MG63 (cell line): ENCODE results near the gene FKBP14. TPM values are rescaled to one million over a fixed set of nuclear protein-coding genes. Genes with fewer than 3 reads are reported as not detected.
"Not testable (repeated sequence)": the region's sequence is repeated elsewhere in the genome, so short reads cannot be mapped to it uniquely, and the experiment has no call there.

ENCODE experiments used
- DNase-seq: peaks from one replicate; pipeline ENCODE4 v3.0.0-alpha.2; 2020
- H3K27me3 ChIP-seq: fragments of 250-450 bp; sonication (Bioruptor Pico); 2 replicates; pipeline ENCODE4 v1.5.1; 2020; ENCODE audit warnings: mild to moderate bottlenecking, moderate library complexity
- H3K36me3 ChIP-seq: fragments of 250-450 bp; sonication (Bioruptor Pico); 2 replicates; pipeline ENCODE4 v1.5.1; 2020; ENCODE audit warnings: mild to moderate bottlenecking, moderate library complexity
- H3K4me3 ChIP-seq: fragments of 250-450 bp; sonication (Bioruptor Pico); 2 replicates; pipeline ENCODE4 v1.5.1; 2020; ENCODE audit warnings: mild to moderate bottlenecking, moderate library complexity
- H3K9me3 ChIP-seq: fragments of 250-450 bp; sonication (Bioruptor Pico); 2 replicates; pipeline ENCODE4 v1.5.1; 2020; ENCODE audit warnings: mild to moderate bottlenecking, moderate library complexity
- total RNA-seq: library from RNA; depleted of rRNA; stranded (reverse); fragments of >200 nt; shearing (Covaris generic); gene quantifications from 2 replicates; pipeline ENCODE4 v1.2.3, GENCODE V29; 2014; ENCODE audit warnings: low replicate concordance

The FKBP14 gene
- total RNA-seq, 1 experiment from 2014 or later = 8.1 TPM

DNA sequence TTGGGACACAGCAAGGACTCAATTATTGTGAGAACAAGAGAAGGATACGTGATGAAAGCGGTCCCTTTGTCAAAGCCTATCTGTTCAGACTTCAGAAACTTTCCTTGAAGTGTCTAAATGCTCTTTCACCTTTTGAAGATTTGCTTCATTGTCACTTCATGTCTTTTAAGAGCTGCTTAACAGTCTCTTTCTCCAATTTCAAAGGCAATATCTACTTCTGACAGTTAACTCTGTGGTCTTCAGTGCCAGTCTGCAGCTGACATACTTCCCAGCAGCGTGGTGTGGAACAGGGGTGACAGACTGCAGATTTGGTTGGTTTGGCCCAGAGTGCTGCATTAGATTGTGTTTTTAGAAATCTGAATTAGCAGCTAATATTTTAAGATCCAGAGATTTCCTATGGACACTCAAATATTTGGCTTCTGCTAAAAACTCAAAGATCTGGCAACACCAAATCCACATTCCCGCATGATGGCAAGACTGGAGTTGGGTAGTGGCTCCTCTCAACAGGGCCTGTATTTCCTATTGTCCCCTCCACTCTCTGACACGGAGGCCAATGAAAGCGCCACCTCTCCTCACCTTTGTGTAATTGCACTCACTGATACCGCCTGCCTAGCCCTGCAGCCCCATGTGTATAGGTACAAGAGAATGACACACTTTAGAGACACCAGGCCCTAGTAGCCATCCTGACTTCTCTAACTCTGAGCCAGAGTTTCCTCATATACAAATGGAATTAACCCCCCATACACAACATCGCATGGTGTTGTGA, 48.4 kb downstream of the FKBP14 start:
- Histone ChIP-seq H3K27me3 (no peaks in the 10 kb centered on the region), H3K9me3 (no peaks in the 10 kb centered on the region), H3K4me3 (no peak overlapping the region), H3K36me3 (peaks cover 6% of the 10 kb centered on the region; the same call in 1 of the 2 replicates)
- no peak for DNase-seq

DNA sequence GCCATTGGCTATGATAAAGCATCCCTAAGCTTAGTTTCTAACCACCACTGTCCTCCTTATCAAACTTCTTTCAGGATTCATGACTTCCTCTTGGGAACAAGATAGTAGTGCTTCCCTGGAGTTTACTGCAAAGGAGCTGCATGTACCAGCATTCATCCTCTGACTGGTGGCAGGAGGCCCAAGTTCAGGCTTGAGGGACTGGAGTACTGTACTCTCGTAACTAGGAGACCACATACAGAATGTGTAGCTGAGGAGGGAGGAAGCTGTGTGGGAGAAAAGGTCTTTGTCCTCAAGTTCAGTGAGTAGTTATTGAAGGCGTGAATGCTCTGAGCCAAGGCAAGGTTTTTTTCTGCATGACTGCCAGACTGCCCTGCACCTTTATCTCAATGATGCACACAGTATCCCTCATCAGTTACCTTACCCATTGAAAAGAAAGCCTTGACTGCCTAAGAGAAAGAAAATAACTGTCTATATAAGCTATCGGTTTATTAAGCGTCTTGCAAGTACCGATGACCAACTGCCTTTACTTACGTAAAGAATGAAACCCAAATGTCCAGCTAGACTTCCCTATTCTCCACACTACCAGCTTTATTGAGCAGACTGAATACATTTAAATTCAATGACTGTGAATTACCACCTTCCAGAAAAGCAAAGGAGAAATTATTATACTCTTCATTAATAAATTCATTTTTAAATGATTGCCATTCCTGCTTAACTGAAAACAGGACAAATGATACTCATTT, 49.7 kb downstream of the FKBP14 start:
- Histone ChIP-seq H3K36me3 (peaks cover 6% of the 10 kb centered on the region; the same call in 1 of the 2 replicates), H3K4me3 (no peak overlapping the region), H3K27me3 (no peaks in the 10 kb centered on the region), H3K9me3 (no peaks in the 10 kb centered on the region)
- no peak for DNase-seq

DNA sequence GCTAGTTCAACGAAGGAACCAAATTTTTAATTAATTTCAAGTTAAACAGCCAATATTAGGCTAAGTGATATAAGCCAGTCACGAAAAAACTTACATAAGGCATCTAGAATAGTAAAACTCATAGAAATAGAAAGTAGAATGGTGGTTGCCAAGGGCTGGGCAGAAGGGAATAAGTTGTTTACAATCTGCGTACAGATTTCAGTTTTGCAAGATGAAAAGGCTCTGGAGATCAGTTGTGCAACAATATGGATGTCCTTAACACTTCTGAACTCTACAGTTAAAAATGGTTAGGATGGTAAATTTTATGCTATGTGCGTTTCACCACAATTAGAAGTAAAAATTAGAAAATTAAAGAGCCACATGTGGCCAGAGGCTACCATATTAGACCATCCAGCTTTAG, 50.2 kb downstream of the FKBP14 start:
- Histone ChIP-seq H3K9me3 (no peaks in the 10 kb centered on the region), H3K4me3 (no peak overlapping the region), H3K27me3 (no peaks in the 10 kb centered on the region), H3K36me3 (peaks cover 6% of the 10 kb centered on the region; the same call in 1 of the 2 replicates)
- DNase-seq = no peak

DNA sequence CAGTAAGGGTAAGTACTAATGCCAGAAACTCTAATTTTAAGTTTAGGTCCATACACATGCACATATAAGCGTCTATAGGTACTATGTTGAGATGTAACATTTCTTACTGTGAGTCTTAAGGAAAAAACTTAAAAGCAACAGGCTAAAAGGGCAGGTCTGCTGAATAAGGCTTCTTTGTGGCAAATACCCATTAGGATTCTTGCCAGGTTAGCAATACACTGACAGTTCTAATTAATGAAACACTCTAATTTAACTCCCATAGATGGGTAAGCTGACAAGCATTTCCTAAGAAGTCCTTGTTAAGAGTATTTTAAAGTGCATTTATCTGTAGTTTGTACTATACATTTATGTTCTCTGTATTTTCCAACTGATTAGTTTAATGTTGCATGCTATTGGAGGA, 50.9 kb downstream of the FKBP14 start:
- H3K4me3 ChIP-seq = no peak overlapping the region

DNA sequence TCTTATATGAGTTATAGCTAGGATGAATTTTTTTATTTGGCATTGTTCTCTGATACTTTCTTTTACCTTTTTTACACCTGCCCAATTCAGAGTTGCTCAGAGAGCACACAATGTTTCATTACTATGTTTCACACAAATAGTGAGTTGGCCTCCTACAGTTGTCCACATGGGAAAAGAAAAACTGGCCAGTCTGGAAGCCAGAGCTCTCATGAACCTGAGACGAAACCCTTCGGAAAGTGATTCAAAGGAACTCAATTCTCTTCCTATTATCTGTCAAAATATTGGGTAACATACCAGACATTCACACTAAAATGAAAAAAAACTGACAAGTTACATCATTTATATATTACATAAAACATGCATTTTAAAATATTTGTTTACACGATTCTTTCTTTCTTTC, 52.2 kb downstream of the FKBP14 start:
- no peak for DNase-seq
- Histone ChIP-seq H3K36me3 (peaks cover under 1% of the 10 kb centered on the region; the same call in 1 of the 2 replicates), H3K4me3 (no peak overlapping the region)

More for the DNA sequence above, 50.9 kb downstream of the FKBP14 start:
- no peak for DNase-seq
- Histone ChIP-seq H3K36me3 (peaks cover 6% of the 10 kb centered on the region; the same call in 1 of the 2 replicates), H3K27me3 (no peaks in the 10 kb centered on the region), H3K9me3 (no peaks in the 10 kb centered on the region)

DNA sequence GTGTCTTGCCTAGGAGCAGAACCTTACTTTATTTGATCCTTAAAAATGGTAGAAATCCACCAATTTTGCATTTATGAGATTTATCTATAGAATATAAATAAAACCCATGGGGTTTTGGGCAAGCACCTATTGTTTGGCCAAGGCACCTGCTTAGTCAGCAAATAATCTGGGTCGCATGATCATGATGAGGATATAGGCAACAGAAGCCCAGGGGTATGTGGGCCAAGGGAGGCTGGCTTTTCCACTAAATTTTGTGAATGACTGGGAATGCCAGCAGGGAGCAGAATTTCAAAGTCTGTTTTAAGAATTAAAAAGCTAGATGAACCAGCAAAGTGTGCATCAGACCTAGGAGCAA, 54.2 kb downstream of the FKBP14 start:
- Histone ChIP-seq H3K9me3 (no peaks in the 10 kb centered on the region), H3K36me3 (peaks cover 7% of the 10 kb centered on the region; the same call in 1 of the 2 replicates), H3K27me3 (no peaks in the 10 kb centered on the region), H3K4me3 (no peak overlapping the region)
- DNase-seq = no peak

More for the DNA sequence above, 52.2 kb downstream of the FKBP14 start:
- H3K9me3 ChIP-seq = no peaks in the 10 kb centered on the region
- H3K27me3 ChIP-seq = no peaks in the 10 kb centered on the region

DNA sequence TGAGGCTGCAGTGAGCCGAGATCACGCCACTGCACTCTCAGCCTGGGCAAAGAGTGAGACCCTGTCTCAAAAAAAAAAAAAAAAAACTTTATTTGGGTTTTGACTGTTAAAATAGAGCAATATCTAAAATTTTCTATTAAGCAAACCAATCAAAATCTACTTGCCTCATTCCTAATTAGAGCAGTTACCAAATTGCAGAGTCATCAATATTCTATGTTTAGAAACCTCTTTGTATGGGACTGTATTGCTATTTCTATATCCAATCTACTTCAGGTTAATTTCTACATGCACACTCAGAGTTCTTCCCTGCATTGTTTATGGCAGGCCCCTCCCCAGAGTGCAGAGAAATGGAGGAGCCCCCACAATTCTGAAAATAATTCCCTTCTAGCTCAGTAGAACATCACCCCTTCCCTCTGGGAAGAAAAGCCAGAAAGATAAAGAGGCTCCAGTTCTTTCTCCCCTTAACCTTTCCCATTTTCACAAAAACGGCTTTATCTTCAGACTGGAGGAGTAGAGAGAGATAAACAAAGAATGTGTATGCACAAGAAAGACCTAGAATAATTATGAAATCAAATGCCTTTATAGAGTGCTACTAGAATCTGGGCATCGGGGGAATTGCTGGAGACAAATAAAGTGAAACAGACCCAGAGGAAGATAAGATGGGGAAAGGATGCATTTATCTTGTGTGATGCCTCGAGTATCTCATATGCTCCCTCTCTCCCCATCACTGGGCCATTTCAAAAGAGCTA, 54.8 kb downstream of the FKBP14 start:
- DNase-seq = no peak
- no peaks in the 10 kb centered on the region for H3K9me3 ChIP-seq
- no peaks in the 10 kb centered on the region for H3K27me3 ChIP-seq
- peaks cover 7% of the 10 kb centered on the region; the same call in 1 of the 2 replicates for H3K36me3 ChIP-seq
- H3K4me3 ChIP-seq = no peak overlapping the region

DNA sequence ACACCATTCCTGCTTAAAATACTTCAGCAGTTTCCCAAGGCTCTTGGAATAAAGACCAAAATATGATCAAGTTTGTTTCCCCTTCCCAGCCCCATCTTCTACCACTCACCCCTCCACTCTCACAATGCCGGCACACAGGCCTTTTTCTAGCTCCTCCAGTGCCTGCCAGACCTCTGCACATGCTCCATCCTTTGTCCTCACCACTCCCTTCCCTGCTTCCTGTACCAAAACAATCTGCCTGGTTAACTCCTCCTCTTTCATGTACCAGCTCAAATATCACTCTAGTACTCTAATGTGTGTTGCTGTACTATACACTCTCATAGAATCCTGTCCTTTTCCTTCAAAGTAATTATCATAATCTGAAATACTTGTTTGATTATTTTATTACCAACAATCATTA, 56.3 kb downstream of the FKBP14 start:
- H3K36me3 ChIP-seq = peaks cover 7% of the 10 kb centered on the region; the same call in 1 of the 2 replicates
- no peaks in the 10 kb centered on the region for H3K27me3 ChIP-seq
- no peak for DNase-seq
- no peak overlapping the region for H3K4me3 ChIP-seq
- H3K9me3 ChIP-seq = no peaks in the 10 kb centered on the region

DNA sequence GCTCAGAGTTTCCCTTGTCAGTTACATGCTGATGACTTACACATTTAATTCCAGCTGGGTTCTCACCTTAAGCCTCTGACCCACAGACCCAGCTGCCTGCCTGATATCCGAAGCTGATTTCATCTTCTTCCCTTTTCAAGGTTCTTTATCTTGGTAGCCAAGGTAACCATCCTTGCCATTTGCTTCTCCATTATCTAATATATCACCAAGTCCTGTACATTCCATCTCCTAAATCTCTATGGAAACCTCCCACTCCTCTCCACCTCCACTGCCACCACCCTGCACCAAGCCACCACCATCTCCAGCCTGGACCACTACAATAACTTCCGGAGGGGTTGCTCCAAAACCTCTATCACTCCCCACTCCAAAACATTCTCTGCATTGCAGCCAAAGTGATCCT, 56.8 kb downstream of the FKBP14 start:
- Histone ChIP-seq H3K4me3 (no peak overlapping the region), H3K9me3 (no peaks in the 10 kb centered on the region), H3K27me3 (no peaks in the 10 kb centered on the region), H3K36me3 (peaks cover 7% of the 10 kb centered on the region; the same call in 1 of the 2 replicates)
- no peak for DNase-seq

DNA sequence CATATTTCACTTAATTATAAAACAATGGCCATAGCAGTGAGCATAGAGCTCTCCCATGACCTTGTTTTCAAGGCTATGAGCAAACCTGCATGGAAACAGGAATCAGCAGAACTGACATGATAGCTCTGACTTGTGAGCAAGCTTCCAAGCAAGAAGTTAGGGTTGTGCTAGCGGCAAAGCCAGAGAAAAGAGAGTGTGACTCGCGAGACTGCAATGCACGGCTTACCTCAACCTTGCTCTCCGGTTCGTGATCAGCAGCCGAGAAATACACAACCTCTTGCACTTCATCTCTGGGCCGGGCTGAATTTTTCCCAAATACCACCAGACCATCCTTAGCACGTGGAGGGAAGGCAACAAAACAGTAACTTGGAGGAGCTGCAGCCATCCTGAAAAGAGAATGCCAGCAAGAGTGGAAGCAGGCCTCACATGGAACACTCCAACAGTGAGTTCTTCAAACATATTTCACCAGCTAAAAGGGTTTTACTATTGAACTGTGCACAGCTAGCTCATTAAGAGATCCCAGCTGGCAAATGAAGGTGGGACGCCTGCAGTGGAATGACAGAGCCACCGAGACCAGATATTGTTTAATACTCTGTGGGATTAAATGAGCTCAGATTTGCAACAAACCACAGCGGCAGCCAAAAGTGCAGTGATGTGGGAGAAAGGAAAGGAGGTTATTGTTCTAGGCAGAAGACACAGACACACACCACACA, 57.7 kb downstream of the FKBP14 start:
- Histone ChIP-seq H3K27me3 (no peaks in the 10 kb centered on the region), H3K9me3 (no peaks in the 10 kb centered on the region), H3K36me3 (peaks cover 7% of the 10 kb centered on the region; the same call in 1 of the 2 replicates), H3K4me3 (no peak overlapping the region)
- no peak for DNase-seq

DNA sequence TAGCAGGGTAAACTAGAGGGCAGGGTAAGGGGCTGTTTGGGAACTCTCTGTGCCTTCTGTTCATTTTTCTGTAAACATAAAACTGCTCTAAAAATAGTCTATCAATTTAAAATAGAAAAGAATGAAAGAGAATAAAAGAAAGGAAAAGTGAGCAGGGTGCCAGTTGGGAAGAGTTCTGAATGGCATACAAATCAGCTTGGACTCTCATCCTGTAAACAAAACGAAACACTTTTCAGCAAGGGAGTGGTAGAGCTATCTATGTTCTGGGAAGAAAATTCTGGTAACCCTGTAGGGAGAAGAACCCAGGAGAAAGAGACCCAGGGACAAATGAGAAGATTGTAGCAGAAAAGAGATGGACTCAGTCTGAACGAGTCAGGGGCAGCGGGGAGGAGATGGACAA, 61.5 kb downstream of the FKBP14 start:
- H3K27me3 ChIP-seq = no peaks in the 10 kb centered on the region
- peaks cover 7% of the 10 kb centered on the region; the same call in 1 of the 2 replicates for H3K36me3 ChIP-seq
- no peak overlapping the region for H3K4me3 ChIP-seq
- DNase-seq = no peak
- no peaks in the 10 kb centered on the region for H3K9me3 ChIP-seq

DNA sequence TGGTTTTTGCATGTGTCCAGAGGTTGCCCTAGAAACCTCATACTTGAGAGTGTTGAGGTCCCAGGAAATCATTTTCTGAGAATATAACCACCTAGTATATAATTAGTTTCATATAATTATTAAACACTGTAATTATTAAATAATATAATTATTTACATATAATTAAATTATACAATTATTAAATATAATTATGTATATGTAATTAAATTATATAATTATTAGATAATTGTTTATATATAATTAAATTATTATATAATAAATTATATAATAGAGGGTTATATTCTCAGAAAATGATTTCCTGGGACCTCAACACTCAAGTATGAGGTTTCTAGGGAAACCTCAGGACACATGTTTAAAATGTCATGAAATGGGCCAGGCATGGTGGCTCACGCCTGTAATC, 64.5 kb downstream of the FKBP14 start:
- Histone ChIP-seq H3K9me3 (no peaks in the 10 kb centered on the region), H3K36me3 (no peaks in the 10 kb centered on the region; the same call in 1 of the 2 replicates), H3K4me3 (no peak overlapping the region), H3K27me3 (no peaks in the 10 kb centered on the region)
- DNase-seq = no peak

DNA sequence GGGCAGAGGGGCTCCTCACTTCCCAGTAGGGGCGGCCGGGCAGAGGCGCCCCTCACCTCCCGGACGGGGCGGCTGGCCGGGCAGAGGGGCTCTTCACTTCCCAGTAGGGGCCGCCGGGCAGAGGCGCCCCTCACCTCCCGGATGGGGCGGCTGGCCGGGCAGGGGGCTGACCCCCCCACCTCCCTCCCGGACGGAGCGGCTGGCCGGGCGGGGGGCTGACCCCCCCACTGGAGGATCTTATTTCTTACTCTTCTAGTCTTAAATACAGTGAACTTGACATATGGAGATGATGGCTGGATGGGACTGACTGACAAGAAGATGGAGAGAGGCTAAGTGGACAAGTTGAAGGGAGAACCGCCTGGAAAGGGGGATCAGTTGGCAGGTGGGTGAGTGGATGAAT, 64.9 kb downstream of the FKBP14 start:
- DNase-seq, H3K9me3 ChIP-seq, H3K36me3 ChIP-seq, H3K27me3 ChIP-seq, H3K4me3 ChIP-seq: not testable (repeated sequence)
